A673 (cell line): ENCODE data around the gene PLD4. TPM values are rescaled to one million over a fixed set of nuclear protein-coding genes. Genes with fewer than 3 reads are reported as not detected.
"Not testable (repeated sequence)": the region's sequence is repeated elsewhere in the genome, so short reads cannot be mapped to it uniquely, and the experiment has no call there.

Source experiments
- BruUV-seq: library from RNA; stranded (reverse); fragments of 400-500 nt; replicated peaks from 2 replicates; lab custom pipeline; 2021; lab: Mats Ljungman, UMichigan
- CTCF ChIA-PET: fragments of 300-600 bp; sonication (Branson Sonifier 250); formaldehyde crosslinking; loops from one replicate; lab custom pipeline; 2022; ENCODE audit warnings: antibody characterized with exemption; lab: Charles Lee
- POLR2A ChIA-PET: fragments of 300-600 bp; sonication (Branson Sonifier 250); formaldehyde crosslinking; loops from one replicate; lab custom pipeline; 2022; ENCODE audit warnings: antibody characterized with exemption; ENCODE audit not compliant: low non-redundant PET; lab: Charles Lee
- DNase-seq: peaks from one replicate; pipeline ENCODE4 v3.0.0-alpha.2; 2015; ENCODE audit warnings: low spot score
- H3K27ac ChIP-seq: fragments of 200-600 bp; sonication (generic); 2 replicates; pipeline ENCODE4 v1.5.1; 2016; ENCODE audit warnings: mixed run types, low read depth, mild to moderate bottlenecking, mixed read lengths, antibody characterized with exemption, low read length; ENCODE audit not compliant: poor library complexity, severe bottlenecking
- H3K27me3 ChIP-seq: fragments of 200-600 bp; sonication (generic); replicated peaks from 2 replicates; pipeline ENCODE4 v1.6.1; 2017; ENCODE audit warnings: mixed run types, low read depth, mild to moderate bottlenecking, mixed read lengths, antibody characterized with exemption, low read length; ENCODE audit not compliant: insufficient read depth, poor library complexity
- H3K36me3 ChIP-seq: fragments of 200-600 bp; sonication (generic); 2 replicates; pipeline ENCODE4 v1.6.1; 2016; ENCODE audit warnings: mixed run types, mild to moderate bottlenecking, mixed read lengths, antibody characterized with exemption, low read length; ENCODE audit not compliant: insufficient read depth, poor library complexity, severe bottlenecking
- H3K4me1 ChIP-seq: fragments of 200-600 bp; sonication (generic); 2 replicates; pipeline ENCODE4 v1.6.1; 2017; ENCODE audit warnings: mixed run types, mild to moderate bottlenecking, mixed read lengths, antibody characterized with exemption, low read length; ENCODE audit not compliant: insufficient read depth, poor library complexity, severe bottlenecking
- H3K4me3 ChIP-seq: fragments of 200-600 bp; sonication (generic); 2 replicates; pipeline ENCODE4 v1.5.1; 2016; ENCODE audit warnings: low read depth, mixed run types, mild to moderate bottlenecking, mixed read lengths, low read length; ENCODE audit not compliant: poor library complexity, severe bottlenecking
- H3K9me3 ChIP-seq: fragments of 200-600 bp; sonication (generic); 2 replicates; pipeline ENCODE4 v1.6.1; 2016; ENCODE audit warnings: mixed run types, low read depth, mild to moderate bottlenecking, mixed read lengths, antibody characterized with exemption, low read length; ENCODE audit not compliant: poor library complexity, severe bottlenecking
- CTCF ChIP-seq: fragments of 300-800, 200-600 bp; sonication (generic); conservative IDR thresholded peaks from 2 replicates; pipeline ENCODE4 v1.5.1; 2017; ENCODE audit warnings: low read depth, mild to moderate bottlenecking, antibody characterized with exemption, low read length, moderate library complexity, mixed read lengths
- EZH2 ChIP-seq: fragments of 200-600 bp; sonication (generic); IDR thresholded peaks from 2 replicates; pipeline ENCODE4 v1.6.1; 2017; ENCODE audit warnings: borderline replicate concordance, low read depth, mild to moderate bottlenecking, mixed read lengths, antibody characterized with exemption, low read length; ENCODE audit not compliant: poor library complexity, severe bottlenecking
- intact Hi-C: fragments of 100-400 bp; cut with micrococcal nuclease; formaldehyde crosslinking; loops from one replicate; pipeline ENCODE4 v1.10.0; 2022; ENCODE audit not compliant: unreplicated experiment
- total RNA-seq: library from RNA; stranded (reverse); gene quantifications from 2 replicates; pipeline ENCODE4 v1.2.3, GENCODE V29; 2021

PLD4 gene
- total RNA-seq, 1 experiment from 2014 or later: not detected

GRCh38 chr14:104917993-104918392 is 6.7 kb upstream of the PLD4 start:
- no peak overlapping the region for H3K27ac ChIP-seq
- BruUV-seq: no TSS peak
- no peaks in the 10 kb centered on the region for H3K36me3 ChIP-seq
- no peak for TF ChIP-seq CTCF
- no peak for TF ChIP-seq EZH2
- no peak for DNase-seq
- intact Hi-C loops: no loop called here
- no peaks in the 10 kb centered on the region for H3K4me1 ChIP-seq
- no peak overlapping the region for H3K4me3 ChIP-seq
- peaks cover 28% of the 10 kb centered on the region for H3K27me3 ChIP-seq
- POLR2A ChIA-PET: no interaction called here
- CTCF ChIA-PET: no interaction called here
- H3K9me3 ChIP-seq: no peaks in the 10 kb centered on the region

- DNase-seq, H3K27ac ChIP-seq, POLR2A ChIA-PET, CTCF ChIA-PET, H3K4me1 ChIP-seq, H3K9me3 ChIP-seq, H3K36me3 ChIP-seq, BruUV-seq, H3K4me3 ChIP-seq, intact Hi-C loops: not testable (repeated sequence)
- H3K27me3 ChIP-seq: peaks cover 15% of the 10 kb centered on the region
Observed at GRCh38 chr14:104919152-104919992, 5.3 kb upstream of the PLD4 start.

- ChIA-PET POLR2A (no interaction called here), CTCF (no interaction called here)
- intact Hi-C loops: no loop called here
- Histone ChIP-seq H3K27ac (no peak overlapping the region), H3K27me3 (peaks cover 10% of the 10 kb centered on the region), H3K9me3 (no peaks in the 10 kb centered on the region), H3K4me1 (no peaks in the 10 kb centered on the region), H3K36me3 (no peaks in the 10 kb centered on the region), H3K4me3 (no peak overlapping the region)
- BruUV-seq: no TSS peak
- DNase-seq: no peak
- TF ChIP-seq EZH2 (no peak), CTCF (no peak)
Observed at GRCh38 chr14:104919993-104920315, 4.7 kb upstream of the PLD4 start.
